ENCODE results near the gene SLC29A3.

Gene SLC29A3

DNA sequence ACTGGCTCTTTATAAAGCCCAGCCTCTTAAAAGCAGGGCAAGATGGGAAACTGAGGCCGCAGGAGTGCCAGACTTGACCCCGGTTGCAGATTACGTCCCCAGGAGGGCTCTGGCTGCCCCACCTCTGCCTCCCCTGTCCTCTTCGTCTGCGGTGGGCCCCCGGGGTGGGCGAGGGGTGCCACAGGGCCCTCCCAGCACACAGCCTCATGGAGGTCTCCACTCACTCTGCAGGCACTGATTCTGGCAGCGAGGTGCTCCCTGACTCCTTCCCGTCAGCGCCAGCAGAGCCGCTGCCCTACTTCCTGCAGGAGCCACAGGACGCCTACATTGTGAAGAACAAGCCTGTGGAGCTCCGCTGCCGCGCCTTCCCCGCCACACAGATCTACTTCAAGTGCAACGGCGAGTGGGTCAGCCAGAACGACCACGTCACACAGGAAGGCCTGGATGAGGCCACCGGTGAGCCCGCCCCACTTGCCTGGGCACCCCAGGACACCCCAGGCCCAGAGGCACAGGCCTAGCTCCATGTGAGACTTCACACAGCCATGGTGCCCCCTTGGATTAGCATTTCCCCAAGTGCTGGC, 39.4 kb upstream of the SLC29A3 start:
- TF ChIP-seq, protein P1, sequence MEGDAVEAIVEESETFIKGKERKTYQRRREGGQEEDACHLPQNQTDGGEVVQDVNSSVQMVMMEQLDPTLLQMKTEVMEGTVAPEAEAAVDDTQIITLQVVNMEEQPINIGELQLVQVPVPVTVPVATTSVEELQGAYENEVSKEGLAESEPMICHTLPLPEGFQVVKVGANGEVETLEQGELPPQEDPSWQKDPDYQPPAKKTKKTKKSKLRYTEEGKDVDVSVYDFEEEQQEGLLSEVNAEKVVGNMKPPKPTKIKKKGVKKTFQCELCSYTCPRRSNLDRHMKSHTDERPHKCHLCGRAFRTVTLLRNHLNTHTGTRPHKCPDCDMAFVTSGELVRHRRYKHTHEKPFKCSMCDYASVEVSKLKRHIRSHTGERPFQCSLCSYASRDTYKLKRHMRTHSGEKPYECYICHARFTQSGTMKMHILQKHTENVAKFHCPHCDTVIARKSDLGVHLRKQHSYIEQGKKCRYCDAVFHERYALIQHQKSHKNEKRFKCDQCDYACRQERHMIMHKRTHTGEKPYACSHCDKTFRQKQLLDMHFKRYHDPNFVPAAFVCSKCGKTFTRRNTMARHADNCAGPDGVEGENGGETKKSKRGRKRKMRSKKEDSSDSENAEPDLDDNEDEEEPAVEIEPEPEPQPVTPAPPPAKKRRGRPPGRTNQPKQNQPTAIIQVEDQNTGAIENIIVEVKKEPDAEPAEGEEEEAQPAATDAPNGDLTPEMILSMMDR (IDR thresholded peaks at IDR 0.05; ENCODE audit: insufficient read depth, low read length, missing control alignments), result no peak
- DNase-seq (ENCODE audit: low read depth, low spot score), result no peak
- H3K4me3 ChIP-seq (ENCODE audit: low read depth, low read length), result no peak overlapping the region
- POLR2A ChIA-PET, result no interaction called here
- CTCF ChIA-PET, result interaction anchor here (1.1 to 11.3 kb wide), 3 partner anchors 10 to 376 kb away, joined by 3 to 152 read pairs (median 6); no protein-coding TSS in a partner anchor

DNA sequence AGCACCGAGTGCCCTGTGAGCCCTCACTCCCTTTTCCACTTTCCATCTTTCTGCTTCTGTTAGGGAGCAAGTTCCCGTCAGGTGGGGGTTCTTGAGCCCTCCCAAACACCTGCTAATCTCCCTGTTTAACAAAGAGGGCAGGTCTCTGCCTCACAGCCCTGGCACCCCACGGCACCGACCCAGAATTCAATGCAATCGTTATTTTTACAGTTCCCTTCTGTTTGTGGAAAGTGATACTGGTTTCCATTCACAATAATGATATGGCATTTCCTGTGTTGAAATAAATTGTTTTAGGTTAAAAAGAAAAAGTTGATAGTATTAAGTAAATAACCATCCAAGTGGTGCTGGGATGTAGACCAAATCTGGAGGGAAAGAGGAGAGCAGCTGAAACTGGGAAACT, 38.8 kb upstream of the SLC29A3 start:
- no peak for DNase-seq (ENCODE audit: low read depth, low spot score)
- no peak overlapping the region for H3K4me3 ChIP-seq (ENCODE audit: low read depth, low read length)
- TF ChIP-seq, protein P1 (IDR thresholded peaks at IDR 0.05; ENCODE audit: insufficient read depth, low read length, missing control alignments), result no peak
- ChIA-PET CTCF (interaction anchor here (1.1 to 11.3 kb wide), 4 partner anchors 10 to 377 kb away, joined by 3 to 152 read pairs (median 6); no protein-coding TSS in a partner anchor), POLR2A (no interaction called here)

DNA sequence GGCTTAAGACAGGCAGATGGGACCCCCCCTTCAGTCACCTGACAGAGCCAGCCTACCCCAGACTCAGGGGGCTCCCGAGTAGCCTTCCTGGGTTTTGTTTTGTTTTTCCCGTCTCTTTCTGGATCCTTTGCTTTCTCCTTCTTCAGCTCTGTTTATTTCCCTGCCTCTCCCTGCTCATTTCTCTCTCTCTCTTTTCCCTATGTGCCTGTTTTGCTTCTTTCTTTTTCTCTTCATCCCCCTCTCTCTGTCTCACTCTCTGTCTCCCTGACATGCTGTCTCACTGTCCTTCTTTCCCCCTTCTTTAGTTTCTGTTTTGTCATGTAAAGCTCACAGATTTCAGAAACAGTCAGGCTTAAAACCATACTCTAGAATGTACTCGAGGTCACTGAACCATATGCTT, 38.2 kb upstream of the SLC29A3 start:
- ChIA-PET CTCF (interaction anchor here (1.1 to 11.3 kb wide), 5 partner anchors 9 to 377 kb away, joined by 3 to 152 read pairs (median 5); no protein-coding TSS in a partner anchor), POLR2A (no interaction called here)
- no peak for DNase-seq (ENCODE audit: low read depth, low spot score)
- TF ChIP-seq, protein P1 (IDR thresholded peaks at IDR 0.05; ENCODE audit: insufficient read depth, low read length, missing control alignments), result no peak
- H3K4me3 ChIP-seq (ENCODE audit: low read depth, low read length), result no peak overlapping the region

DNA sequence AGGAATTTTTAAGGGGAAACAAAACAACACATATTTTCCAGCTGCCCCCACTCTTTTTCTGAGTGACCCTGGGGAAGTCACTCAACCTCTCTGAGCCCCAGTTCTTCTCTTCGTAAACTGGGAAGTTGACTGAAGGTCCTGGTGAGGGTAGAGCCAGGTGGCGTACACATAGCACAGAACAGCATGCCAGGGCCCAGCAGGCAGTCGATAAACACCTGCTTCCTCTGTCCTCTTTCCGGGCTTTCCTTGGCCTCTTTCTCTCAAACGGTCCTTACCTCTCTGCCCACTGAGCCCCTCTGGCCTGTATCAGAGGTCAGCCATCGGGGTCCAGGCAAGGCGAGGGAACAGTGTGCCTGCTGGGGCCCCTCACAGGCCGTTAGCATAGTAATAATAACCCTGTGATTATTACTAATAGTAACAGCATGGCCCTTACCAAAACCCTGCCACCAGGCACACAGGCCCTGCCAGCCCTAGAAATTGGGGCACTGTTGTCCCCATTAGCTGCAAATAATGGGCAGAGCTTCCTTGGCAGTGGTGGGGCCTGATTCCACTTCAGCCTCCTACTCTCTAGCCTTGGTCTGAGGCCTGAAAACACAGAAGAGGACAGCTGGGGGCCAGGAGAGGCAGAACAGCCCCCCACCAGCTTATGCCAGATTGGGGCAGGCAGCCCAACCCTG, 37.3 kb upstream of the SLC29A3 start:
- no peak for DNase-seq (ENCODE audit: low read depth, low spot score)
- POLR2A ChIA-PET, result no interaction called here
- H3K4me3 ChIP-seq (ENCODE audit: low read depth, low read length), result no peak overlapping the region
- CTCF ChIA-PET, result interaction anchor here (1.2 to 11.3 kb wide), 4 partner anchors 11 to 378 kb away, joined by 4 to 152 read pairs (median 26); no protein-coding TSS in a partner anchor
- TF ChIP-seq, protein P1 (IDR thresholded peaks at IDR 0.05; ENCODE audit: insufficient read depth, low read length, missing control alignments), result no peak

DNA sequence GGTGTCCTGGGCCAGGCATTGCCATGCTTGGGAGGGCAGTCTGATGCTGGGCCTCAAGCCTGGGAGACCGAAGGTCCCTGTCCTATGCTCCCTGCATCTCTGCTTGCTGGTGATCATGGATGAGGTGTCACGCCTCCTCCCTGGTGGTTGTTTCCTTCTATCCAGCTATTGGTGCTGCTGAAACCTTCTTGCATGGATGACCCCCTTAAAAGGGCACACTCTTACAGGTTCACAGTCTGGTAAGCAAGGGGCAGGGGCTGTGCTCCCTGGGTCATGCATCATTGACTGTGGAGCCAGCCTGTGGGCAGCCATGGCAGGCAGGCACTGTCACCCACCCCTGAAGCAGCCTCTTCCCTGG, 36.8 kb upstream of the SLC29A3 start:
- no peak overlapping the region for H3K4me3 ChIP-seq (ENCODE audit: low read depth, low read length)
- ChIA-PET CTCF (interaction anchor here (1.7 to 11.3 kb wide), 4 partner anchors 14 to 379 kb away, joined by 3 to 152 read pairs (median 66); no protein-coding TSS in a partner anchor), POLR2A (no interaction called here)
- DNase-seq (ENCODE audit: low read depth, low spot score), result no peak
- TF ChIP-seq, protein P1 (IDR thresholded peaks at IDR 0.05; ENCODE audit: insufficient read depth, low read length, missing control alignments), result no peak

DNA sequence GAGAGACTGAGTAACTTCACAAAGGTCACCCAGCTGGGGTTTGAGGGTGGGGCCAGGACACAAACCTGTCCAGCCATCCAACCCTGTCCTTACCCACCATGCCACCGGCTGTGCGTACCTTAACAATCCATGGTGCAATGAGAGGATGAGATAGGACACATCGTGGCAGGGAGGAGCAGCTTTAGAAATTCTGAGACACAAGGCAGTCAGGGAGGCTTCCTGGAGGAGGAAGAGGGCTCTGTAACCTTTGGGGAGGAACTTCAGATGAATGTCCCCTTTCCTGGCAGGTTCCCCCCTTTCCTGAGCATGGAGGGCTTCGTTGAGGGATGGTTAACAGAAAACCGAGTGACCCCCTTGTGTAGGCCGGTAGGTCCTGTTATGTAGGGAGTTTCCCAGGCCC, 35.6 kb upstream of the SLC29A3 start:
- TF ChIP-seq, protein P1 (IDR thresholded peaks at IDR 0.05; ENCODE audit: insufficient read depth, low read length, missing control alignments), result no peak
- H3K4me3 ChIP-seq (ENCODE audit: low read depth, low read length), result no peak overlapping the region
- POLR2A ChIA-PET, result no interaction called here
- DNase-seq (ENCODE audit: low read depth, low spot score), result no peak
- CTCF ChIA-PET, result interaction anchor here (1.0 to 11.3 kb wide), 6 partner anchors 12 to 380 kb away, joined by 3 to 152 read pairs (median 32); no protein-coding TSS in a partner anchor

All from AG04449 (cell line).